Endometrium (tissue), 2 donors: ENCODE measurements around the gene ARVCF.

Experiments used
- FAIRE-seq: peaks from 2 replicates; lab custom pipeline; 2012; peaks lifted over from hg19 to GRCh38; lab: Jason Lieb, UNC
- donor health status: control.
- donor health status: control.

The ARVCF gene

GRCh38 chr22:20016734-20017621, at the start of gene ARVCF:
ARVCF (minus strand) TSS chr22:20016823; CDS start chr22:19990794, 26,029 bp downstream.
- no peak for FAIRE-seq

GRCh38 chr22:20065896-20066616, 49.4 kb upstream of the ARVCF start:
- FAIRE-seq: no peak

- no peak for FAIRE-seq
Observed at GRCh38 chr22:20064545-20065262, 48.1 kb upstream of the ARVCF start.

GRCh38 chr22:20064140-20064480, 47.5 kb upstream of the ARVCF start:
- FAIRE-seq: no peak

- no peak for FAIRE-seq
Observed at GRCh38 chr22:20063271-20064139, 46.9 kb upstream of the ARVCF start.

GRCh38 chr22:20062766-20063083, 46.1 kb upstream of the ARVCF start:
- FAIRE-seq: no peak

- no peak for FAIRE-seq
Observed at GRCh38 chr22:20062043-20062765, 45.6 kb upstream of the ARVCF start.

GRCh38 chr22:20061481-20061861, 44.8 kb upstream of the ARVCF start:
- FAIRE-seq: no peak

- FAIRE-seq: no peak
Observed at GRCh38 chr22:20060700-20061480, 44.3 kb upstream of the ARVCF start.

- FAIRE-seq: no peak
Observed at GRCh38 chr22:20058989-20059770, 42.6 kb upstream of the ARVCF start.

GRCh38 chr22:20057596-20058268, 41.1 kb upstream of the ARVCF start:
- no peak for FAIRE-seq

- FAIRE-seq: no peak
Observed at GRCh38 chr22:20056696-20057386, 40.2 kb upstream of the ARVCF start.

GRCh38 chr22:20056161-20056560, 39.5 kb upstream of the ARVCF start:
- FAIRE-seq: no peak

GRCh38 chr22:20055654-20056053, 39.0 kb upstream of the ARVCF start:
- no peak for FAIRE-seq

GRCh38 chr22:20055144-20055543, 38.5 kb upstream of the ARVCF start:
- FAIRE-seq: no peak

- FAIRE-seq: no peak
Observed at GRCh38 chr22:20054485-20054884, 37.9 kb upstream of the ARVCF start.

- no peak for FAIRE-seq
Observed at GRCh38 chr22:20054034-20054427, 37.4 kb upstream of the ARVCF start.

- no peak for FAIRE-seq
Observed at GRCh38 chr22:20053407-20054033, 36.9 kb upstream of the ARVCF start.
